EH (cell line): ENCODE data around the gene TNNT3.
"Not testable (repeated sequence)": the region's sequence is repeated elsewhere in the genome, so short reads cannot be mapped to it uniquely, and the experiment has no call there.

Source experiments
- DNase-seq: peaks from one replicate; pipeline ENCODE4 v3.0.0-alpha.2; 2015; ENCODE audit warnings: low read depth

Gene TNNT3

DNA sequence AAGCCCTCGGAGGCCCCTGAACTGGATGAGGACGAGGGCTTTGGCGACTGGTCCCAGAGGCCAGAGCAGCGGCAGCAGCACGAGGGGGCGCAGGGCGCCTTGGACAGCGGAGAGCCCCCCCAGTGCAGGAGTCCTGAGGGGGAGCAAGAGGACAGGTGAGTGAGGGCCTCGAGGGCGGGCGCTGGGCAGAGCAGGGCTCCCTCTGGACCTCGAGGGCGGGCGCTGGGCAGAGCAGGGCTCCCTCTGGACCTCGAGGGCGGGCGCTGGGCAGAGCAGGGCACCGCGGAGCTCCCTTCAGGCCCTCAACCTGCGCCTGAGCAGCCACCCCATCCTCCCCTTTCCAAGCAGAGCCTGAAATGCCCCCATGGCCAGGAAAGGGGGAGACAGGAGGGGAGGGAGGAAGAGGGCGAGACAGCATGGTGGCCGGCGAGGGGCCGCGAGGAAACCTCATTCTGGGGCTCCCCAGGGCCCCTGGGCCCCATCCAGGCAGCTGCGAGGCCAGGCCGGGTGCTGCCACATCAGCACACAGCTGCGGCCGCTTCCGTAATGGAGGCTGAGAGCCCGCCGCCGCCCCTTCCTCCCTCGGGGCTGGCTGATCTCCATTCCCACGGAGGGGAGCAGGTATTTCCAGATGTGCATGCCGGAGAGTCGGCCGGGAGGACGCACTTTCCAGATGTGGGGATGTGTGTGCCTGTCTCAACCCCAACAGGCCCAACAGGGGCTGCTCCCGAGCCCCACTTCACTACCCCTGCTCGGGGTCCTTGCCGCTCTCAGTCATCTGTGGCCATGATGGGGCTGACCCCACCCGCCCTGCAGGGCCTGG lies 37.9 kb upstream of the TNNT3 start:
- DNase-seq: no peak

DNA sequence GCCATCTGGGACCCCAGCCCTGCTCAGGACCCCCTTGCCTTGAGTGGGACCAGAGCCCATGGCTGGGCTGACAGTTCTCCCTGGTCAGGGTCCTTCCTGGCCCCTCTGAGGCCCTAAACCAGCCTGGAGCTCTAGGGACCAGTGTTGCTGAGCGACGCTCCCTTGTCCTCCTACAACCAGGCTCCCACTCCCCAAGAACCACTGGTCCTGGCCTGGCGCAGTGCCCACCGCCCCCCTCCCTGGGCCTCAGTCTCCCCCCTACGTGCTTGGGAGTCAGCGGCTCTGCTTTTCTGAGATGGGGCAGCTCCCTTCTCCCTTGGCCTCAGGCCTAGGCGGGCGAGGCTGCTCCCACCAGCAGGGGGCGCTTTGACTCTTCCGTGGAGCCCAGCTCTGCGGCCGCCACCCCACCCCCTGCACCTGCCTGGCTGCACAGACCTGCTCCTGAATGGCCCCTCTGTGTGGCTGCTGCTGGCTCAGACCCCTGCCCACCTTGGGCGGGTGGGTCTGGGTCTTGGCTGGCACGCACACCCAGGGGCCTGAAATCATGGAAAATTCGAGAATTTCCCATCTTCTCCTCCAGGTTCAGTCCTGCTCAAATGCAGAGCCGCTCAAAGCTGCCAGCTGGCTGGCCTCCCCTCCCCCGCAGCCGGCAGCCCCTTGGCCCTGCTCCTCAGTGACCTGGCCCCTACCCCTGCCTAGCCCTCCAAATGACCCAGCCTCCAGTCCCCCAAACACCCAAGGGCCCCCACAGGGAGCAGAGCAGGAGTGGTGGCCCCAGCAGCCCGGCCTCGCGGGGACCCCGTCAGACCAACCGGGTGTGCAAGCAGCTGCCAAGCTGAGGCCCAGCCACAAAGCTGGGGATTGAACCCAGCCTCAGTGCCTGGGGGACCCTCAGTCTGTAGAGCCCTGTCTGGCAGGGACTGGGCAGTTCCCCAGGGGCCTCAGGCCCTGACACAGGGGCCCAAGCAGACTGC lies 37.0 kb upstream of the TNNT3 start:
- peak; percentile 61 for DNase-seq

DNA sequence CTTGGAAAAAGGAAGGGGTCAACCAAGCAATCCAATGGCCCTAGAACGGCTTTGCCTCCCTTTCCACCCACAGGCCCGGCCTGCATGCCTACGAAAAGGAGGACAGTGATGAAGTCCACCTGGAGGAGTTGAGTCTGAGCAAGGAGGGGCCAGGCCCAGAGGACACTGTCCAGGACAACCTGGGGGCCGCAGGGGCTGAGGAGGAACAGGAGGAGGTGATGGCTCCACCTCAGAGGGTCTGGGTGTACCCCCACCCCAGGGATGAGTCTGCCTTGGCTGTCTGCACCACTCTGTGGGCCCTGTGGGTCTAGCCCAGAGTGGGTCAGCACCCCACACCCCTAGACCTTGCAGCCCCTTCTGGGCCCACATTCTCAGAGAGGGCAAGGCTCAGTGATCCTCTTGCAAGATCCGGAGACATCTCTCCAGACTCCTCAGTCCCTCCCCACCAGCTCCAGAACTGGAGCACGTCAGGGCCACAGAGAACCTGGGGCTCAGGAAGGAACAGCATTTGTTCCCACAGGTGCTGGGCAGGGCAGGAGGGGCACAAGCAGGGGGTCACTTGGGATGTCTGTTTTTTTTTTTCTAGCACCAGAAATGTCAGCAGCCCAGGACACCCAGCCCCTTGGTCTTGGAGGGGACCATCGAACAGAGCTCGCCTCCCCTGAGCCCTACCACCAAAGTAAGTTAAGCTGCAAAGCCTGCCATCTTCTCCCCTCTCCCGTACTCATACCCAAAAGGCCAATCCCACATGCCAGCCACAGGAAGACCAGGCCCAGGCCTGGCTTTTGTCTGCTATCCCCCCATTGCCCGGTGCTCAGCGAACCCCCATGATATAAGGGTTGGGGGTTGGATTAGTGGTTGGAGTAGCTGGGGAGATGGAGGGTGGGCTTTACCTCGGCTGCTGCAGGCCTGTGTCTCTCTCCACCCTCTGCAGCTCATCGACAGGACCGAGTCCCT lies 35.9 kb upstream of the TNNT3 start:
- DNase-seq: no peak

DNA sequence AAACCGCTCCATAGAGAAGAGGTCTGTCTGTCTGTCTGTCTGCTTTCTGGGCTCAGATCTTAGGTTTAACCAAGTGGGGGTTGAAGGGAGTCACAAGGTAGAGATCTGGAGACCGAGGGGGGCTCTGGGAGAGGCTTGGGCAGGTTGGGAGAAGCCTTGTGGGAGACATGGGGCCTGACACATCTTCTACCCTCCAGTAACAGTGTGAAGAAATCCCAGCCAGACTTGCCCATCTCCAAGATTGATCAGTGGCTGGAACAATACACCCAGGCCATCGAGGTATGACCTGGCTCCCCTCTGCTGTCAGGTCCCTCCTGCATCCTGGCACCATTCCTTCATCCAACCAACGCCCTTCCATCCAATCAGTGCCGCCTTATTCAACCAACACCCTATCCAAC lies 35.2 kb upstream of the TNNT3 start:
- no peak for DNase-seq

DNA sequence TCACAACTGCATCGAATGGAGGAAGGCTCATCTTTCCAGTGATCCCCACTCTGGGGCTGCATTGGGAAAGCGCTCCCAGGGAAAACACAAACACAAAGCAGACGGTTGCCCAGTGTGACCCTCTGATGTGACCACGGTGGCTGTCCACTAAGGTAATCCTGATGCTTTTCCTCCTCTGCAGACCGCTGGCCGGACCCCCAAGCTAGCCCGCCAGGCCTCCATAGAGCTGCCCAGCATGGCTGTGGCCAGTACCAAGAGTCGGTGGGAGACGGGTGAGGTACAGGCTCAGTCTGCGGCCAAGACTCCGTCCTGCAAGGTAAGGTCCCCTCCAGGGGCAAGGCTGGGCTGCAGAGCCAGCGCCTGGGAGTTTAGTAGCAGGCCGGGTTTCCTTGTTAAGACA lies 33.0 kb upstream of the TNNT3 start:
- not testable (repeated sequence) for DNase-seq

DNA sequence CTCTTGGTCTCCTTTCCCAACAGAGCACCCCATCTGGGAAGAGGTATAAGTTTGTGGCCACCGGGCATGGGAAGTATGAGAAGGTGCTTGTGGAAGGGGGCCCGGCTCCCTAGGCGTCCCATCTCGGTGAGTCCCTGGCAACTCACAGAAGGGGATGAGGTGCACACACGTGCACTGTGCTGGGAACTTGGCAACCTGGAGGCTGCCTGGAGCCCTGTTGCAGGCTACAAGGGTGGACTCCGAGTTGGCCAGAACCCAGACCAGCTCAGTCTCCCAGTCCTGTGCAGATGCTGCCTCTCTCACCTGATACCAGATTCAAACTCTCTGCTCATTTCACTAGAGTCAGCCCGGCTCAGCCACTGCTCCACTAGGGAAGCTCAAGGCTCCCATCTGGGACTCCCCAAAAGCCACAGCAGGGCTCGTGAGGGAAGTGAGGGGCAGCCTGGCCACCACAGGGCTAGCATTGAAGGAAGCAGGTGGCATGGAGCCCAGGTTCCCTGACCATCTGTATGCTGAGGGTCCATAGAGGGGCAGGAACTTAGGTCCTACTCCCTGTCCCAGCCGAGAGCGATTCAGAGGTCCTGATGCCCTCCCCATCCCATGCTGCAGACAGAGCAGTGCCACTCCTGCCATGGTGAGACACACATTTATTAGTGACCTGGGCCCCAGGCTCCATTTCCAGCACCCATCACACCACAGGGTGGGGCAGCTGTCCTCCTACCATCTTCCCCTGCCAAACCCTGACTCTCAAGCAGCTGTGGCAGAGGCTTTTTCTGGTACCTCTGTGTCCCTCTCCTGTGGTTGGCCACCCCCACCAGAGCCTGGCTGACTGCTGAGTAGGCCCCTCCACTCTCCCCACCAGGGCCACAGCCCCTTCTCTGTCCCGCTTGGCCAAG lies 31.8 kb upstream of the TNNT3 start:
- no peak for DNase-seq

DNA sequence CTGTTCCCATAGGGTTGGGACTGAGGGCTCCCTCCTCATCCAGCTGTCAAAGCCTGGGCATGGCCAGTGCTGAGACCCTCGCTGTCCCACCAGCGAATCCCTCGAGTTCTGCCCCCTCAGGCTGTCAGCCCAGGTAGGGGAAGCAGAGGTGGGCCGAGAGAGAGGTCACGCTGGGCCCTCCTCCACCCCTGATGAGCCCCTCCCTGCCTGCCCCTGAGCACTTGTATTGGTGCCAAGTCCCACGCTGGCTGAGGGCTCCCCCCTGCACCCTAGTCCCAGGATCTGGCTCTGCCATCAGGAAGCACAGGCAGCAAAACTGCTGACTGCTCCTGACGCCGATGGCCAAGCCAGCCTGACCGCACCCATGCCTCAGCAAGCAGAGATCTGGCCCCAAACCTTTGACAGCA lies 31.2 kb upstream of the TNNT3 start:
- no peak for DNase-seq

DNA sequence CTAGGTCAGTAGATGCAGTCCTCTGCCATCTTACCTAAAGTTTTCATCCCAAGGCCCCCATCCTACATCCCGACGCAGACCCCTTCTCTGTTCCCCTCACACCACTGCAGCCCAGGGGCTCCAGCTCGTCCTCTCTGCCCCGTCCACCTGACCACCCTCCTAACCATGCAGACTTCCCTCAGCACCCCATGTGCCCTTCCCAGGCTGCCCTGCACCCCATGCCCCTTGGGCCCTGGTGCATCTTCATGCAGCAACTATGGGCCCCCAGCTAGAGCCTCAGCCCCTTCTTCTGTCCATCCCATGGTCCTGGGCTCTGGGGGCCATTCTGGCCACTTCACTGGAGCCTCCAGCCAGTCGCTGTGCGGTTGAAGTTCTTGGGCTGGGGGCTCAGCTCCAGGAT lies 30.7 kb upstream of the TNNT3 start:
- DNase-seq: no peak

DNA sequence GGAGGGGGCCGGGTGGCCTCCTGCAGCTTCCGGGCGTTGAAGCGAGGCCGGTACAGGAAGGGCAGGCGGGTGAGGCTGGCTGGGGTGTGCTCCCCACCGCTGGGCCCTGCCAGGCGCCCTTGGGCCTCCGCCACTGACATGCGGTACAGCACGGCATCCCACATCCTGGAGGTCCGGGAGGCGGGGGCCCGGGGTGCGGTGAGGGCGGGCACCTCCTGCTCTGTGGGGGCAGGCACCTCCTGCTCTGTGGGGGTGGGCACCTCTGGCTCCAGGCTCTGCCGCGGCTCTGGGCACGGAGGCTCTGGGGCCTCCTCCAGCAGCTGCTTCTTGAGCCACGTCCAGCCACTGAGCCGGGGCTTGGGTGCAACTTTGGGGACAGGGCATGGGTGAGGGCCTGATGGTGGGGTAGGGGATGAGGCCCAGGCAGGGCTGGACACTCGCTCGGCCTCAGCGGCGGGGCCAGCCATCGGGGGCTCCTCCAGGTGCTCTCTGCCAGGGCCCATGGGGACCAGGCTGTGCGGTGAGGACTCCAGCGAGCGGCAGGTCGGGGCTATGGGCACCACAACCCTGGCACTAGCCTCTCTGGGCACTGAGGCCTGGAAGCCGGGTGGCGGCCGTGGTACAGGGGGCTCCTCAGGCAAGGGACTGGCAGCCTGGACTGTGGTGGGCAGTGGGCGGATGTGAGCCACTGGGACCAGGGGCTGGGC lies 30.1 kb upstream of the TNNT3 start:
- no peak for DNase-seq

DNA sequence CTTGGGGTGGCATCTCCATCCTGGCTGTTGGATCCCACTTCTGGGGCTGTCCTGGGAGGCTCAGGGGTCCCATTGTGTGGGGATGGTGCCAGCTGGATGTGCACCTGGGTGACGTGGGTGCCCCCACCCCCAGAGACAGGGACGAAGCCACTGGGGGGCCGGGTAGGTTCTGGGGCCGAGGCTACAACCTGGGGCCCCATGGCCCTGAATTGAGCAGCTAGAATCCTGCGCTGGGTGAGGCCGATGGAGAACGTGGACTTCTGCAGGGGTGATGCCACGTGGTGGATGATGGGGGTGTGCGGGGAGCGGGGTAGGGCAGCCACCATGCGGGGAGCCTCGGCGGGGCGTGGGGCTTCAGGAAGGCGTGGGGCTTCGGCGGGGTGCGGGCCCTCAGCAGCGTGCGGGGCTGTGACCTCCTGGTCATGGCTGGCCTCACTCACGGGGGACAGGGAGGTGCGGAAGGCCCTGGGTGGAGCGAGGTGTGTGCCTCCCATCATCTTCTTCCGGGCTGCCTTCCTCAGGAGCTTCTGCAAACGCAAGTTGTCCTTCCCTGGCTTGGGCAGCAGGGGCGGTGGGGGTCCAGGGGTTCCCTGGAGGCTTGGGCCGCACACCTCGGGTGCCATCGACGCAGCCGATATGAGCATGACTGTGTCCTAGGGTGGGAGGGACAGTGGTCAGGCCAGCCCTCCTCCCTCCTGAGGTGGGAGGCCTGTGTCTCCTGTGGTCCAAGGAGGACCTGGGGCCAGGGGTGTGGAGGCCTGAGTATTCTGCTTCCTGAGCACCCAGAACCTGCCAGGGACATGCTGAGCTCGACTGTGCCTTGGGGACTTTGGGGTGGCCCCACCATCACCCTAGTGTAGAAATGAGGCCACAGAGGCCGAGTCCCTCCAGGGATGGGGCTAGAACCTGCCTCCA lies 29.3 kb upstream of the TNNT3 start:
- DNase-seq: no peak

DNA sequence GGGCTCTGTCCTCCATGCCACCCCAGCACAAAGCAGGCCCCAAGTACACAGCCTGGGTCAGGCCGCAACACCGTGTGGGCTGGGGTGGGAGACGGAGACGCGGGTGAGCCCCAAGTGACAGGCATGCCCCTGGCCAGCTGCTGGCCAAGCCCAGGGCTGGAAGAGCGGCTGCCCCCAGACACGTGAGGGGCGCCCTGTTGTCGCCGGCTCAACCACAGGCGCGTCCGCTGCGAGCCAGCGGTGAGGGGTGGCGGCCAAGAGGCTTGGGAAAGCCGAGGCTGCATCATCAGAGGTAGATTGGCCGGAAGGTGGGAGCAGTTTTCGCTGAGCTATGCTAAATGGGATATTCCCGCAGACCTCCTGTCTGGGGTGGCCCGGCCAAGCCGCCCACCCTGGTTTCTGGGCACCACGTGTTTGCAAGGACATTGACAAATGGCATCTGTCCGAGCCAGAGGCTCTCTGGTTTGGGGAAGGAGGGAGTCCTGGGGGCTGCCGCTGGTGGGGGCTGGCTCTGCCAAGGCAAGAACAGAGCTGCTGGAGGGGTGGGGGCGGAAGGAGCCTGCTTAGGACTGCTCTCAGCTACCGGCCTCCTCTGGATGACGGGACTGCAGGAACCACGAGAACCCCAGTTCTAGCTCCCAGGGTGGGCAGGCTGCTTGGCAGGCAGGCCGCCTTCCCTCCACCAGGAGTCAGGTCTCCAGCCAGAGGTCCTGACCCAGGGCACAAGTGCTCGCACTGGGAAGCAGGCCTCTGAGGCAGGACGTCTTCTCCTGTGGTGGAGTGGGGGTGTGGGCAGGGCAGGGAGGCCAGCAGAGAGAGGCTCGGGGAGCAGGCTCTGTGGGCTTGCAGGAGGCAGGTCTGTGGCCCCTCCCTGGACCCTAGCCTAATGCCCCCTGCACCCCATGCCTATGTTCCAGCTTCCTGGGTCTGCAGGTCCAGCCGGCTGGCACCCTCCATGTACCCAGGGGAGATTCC lies 28.4 kb upstream of the TNNT3 start:
- no peak for DNase-seq

DNA sequence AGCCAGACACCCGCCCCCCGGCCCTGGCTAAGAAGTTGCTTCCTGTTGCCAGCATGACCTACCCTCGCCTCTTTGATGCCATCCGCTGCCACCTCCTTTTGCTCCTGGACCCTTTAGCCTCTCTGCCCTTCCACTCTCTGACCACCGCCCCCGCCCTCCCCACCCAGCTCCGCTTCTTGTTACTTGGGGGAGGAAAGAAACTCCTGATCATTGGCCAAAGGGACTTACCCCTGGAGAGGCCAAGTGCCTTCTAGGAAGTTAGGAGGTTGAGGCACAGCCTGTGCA lies 27.7 kb upstream of the TNNT3 start, which contains the start of gene PRR33:
PRR33 (minus strand) TSS at position 65 of the 285 bp plus-strand sequence. CDS start 1,311 bp downstream, outside the sequence.
- DNase-seq: no peak

DNA sequence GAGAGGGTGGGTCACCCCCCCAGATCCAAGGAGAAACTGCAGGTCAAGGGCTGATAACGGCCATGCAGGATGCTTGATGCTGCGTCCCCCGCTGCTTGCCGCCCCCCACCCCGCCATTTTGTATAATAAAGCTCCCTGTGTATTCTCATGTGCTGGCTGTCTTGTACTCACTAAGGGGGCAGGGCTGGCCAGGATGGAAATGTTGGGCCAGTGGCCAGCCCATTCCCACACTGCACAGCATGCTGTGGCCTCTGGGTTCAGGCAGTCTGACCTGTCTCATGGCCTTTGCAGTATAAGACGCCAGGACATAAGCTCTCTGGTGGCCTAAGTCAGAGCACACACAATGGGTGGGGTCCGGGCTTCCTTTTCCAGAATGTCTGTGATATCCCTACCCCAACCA lies 27.4 kb upstream of the TNNT3 start:
- DNase-seq: no peak

DNA sequence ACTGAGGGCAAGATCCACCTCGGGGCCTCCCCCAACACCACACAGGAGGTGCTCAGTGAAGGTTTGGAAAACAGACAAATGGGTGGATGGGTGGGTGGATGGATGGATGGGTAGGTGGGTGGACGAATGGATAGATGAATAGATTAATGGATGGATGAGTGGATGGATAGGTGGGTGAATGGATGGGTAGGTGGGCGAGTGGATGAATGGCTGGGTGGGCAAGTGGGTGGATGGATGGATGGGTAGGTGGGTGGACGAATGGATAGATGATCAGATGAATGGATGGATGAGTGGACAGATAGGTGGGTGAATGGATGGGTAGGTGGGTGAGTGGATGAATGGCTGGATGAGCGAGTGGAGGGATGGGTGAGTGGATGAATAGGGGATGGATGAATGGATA lies 26.9 kb upstream of the TNNT3 start:
- no peak for DNase-seq

DNA sequence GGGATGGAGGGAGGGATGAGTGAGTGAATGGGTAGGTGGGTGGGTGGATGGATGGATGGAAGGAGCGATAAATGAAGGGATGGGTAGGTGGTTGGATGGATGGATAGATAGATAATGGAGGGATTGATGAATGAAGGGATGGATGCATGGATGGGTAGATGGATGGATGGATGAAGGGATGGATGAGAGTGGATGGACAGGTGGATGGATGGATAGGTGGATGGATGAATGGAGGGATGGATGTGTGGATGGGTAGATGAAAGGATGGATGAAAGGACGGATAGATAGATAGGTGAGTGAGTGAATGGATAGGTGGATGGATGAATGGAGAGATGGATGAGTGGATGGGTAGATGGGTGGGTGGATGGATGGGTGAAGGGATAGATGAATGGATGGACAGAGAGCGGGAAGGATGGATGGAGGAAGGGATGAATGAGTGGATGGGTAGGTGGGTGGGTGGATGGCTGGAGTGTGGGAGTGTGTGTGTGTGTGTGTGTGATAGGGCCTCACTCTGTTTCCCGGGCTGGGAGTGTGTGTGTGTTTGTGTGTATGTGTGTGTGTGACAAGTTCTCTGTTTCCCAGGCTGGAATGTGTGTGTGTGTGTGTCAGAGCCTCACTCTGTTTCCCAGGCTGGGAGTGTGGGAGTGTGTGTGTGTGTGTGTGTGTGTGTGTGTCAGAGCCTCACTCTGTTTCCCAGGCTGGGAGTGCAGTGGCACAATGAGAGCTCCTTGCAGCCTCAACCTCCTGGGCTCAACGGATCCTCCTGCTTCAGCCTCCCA lies 25.7 kb upstream of the TNNT3 start:
- peak; percentile 8 for DNase-seq

DNA sequence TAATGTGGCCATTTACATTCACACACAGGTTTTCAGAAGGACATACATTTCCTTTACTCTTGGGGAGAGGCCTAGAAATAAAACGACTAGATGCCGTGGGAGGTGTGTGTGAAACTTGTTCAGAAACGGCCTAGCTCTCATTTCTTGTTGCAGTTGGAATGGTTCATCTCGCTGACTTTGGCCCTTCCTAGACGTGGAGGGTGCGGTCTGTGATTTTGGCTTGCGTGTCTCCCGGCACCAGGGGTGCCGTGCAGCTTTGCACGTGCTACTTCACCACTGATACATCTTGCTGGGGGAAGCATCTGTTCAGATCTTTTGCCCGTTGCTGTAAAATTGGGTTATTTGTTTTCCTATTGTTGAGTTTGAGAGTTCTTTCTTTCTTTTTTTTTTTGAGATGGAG lies 24.7 kb upstream of the TNNT3 start:
- no peak for DNase-seq

DNA sequence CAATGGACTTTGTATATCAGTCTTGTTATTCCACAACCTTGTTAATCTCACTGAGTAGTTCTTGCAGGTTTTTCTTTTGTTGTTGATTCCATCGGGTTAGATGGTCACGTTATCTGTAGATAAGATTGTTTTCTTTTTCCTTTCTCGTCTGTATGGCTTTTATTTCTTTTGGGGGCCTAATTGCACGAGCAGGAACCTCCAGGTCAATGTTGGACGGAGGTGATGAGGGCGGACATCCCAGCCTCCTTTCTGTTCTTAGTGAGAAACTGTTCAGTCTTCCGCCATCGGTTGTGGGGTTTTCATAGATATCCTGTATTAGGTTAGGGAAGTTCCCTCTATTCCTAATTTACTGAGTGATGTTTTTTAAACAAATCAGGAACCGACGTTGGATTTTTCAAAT lies 23.0 kb upstream of the TNNT3 start:
- DNase-seq: no peak
